Breast epithelium (tissue), 4 donors: ENCODE results near the gene LSS. TPM values are rescaled to one million over a fixed set of nuclear protein-coding genes. Genes with fewer than 3 reads are reported as not detected.
"Not testable (repeated sequence)": the region's sequence is repeated elsewhere in the genome, so short reads cannot be mapped to it uniquely, and the experiment has no call there.

Source experiments
- DNase-seq, 2 donors: peaks; one replicate each; pipeline ENCODE4 v3.0.0-alpha.2; 2019; ENCODE audit warnings: low spot score in 2 of 2
- H3K27ac ChIP-seq, 2 donors: fragments of 200-600 bp; sonication (generic) in 1 of 2; one replicate each; pipeline ENCODE4 v1.5.1; 2016 to 2019; ENCODE audit warnings: mild to moderate bottlenecking in 1 of 2
- H3K27me3 ChIP-seq, 2 donors: fragments of 200-600 bp; sonication (generic) in 1 of 2; one replicate each; pipeline versions ENCODE4 v1.5.1 to v1.6.0; 2017 to 2019; ENCODE audit warnings: control low read depth in 1 of 2, mild to moderate bottlenecking in 1 of 2
- H3K36me3 ChIP-seq: fragments of 200-600 bp; one replicate; pipeline ENCODE4 v1.5.1; 2019
- H3K4me1 ChIP-seq, 2 donors: fragments of 200-600 bp; sonication (generic); one replicate each; pipeline ENCODE4 v1.5.1; 2016 to 2019; ENCODE audit warnings: control low read depth in 1 of 2
- H3K4me3 ChIP-seq, 3 donors: fragments of 200-600 bp; sonication (generic); 1 replicate in 2 of 3; 2 replicates in 1 of 3; pipeline ENCODE4 v1.5.1; 2016 to 2019; ENCODE audit warnings: mild to moderate bottlenecking in 3 of 3, moderate library complexity in 2 of 3
- H3K9me3 ChIP-seq, 2 donors: fragments of 200-600 bp; sonication (generic) in 1 of 2; one replicate each; pipeline ENCODE4 v1.5.1; 2016 to 2019; ENCODE audit warnings: control low read depth in 1 of 2
- CTCF ChIP-seq, 3 donors: fragments of 450-650 bp; IDR thresholded peaks; one replicate each; pipeline ENCODE4 v1.5.1; 2016 to 2017; ENCODE audit warnings: antibody characterized with exemption in 3 of 3, mild to moderate bottlenecking in 3 of 3, moderate library complexity in 3 of 3
- POLR2A ChIP-seq: fragments of 450-650 bp; IDR thresholded peaks from one replicate; pipeline ENCODE4 v1.6.1; 2016; ENCODE audit warnings: antibody characterized with exemption, mild to moderate bottlenecking, moderate library complexity
- POLR2AphosphoS5 ChIP-seq, 3 donors: sonication (generic); formaldehyde crosslinking; IDR thresholded peaks; one replicate each; pipeline ENCODE4 v1.6.1; 2017; ENCODE audit warnings: antibody characterized with exemption in 3 of 3
- intact Hi-C: fragments of 100-400 bp; cut with DNase I; formaldehyde crosslinking; loops from one replicate; pipeline ENCODE4 v1.15.1; 2023; ENCODE audit warnings: low total_unique reads
- total RNA-seq, 3 donors: library from RNA; depleted of rRNA; stranded (reverse); fragments of >200 nt; gene quantifications; one replicate each; pipeline ENCODE4 v1.1.0, GENCODE V29; 2016

Gene LSS
- total RNA-seq, 3 donors from 2014 or later = 41.4 to 144 (median 56.4) TPM

- no peaks in the 10 kb centered on the region for H3K9me3 ChIP-seq
- H3K36me3 ChIP-seq = peaks cover 11% of the 10 kb centered on the region
- no peaks in the 10 kb centered on the region for H3K27me3 ChIP-seq
- H3K4me3 ChIP-seq = no peak overlapping the region
- intact Hi-C loops = no loop called here
- no peak overlapping the region for H3K27ac ChIP-seq
- TF ChIP-seq CTCF (IDR thresholded peaks at IDR 0.05) = no peak
- no peak for TF ChIP-seq POLR2AphosphoS5 (IDR thresholded peaks at IDR 0.05)
- TF ChIP-seq POLR2A = no peak
- no peak for DNase-seq
- no peaks in the 10 kb centered on the region for H3K4me1 ChIP-seq
These were observed 16.8 kb upstream of the LSS start for GRCh38 chr21:46245213-46245915.

- no peak overlapping the region for H3K27ac ChIP-seq
- H3K4me1 ChIP-seq = no peaks in the 10 kb centered on the region
- peaks cover 11% of the 10 kb centered on the region for H3K36me3 ChIP-seq
- no peak overlapping the region for H3K4me3 ChIP-seq
- no peak for DNase-seq
- TF ChIP-seq POLR2AphosphoS5 (IDR thresholded peaks at IDR 0.05) = no peak
- no peak for TF ChIP-seq POLR2A
- no peak for TF ChIP-seq CTCF (IDR thresholded peaks at IDR 0.05)
- no peaks in the 10 kb centered on the region for H3K27me3 ChIP-seq
- intact Hi-C loops = no loop called here
- H3K9me3 ChIP-seq = no peaks in the 10 kb centered on the region
These were observed 16.0 kb upstream of the LSS start for GRCh38 chr21:46244602-46245001.

GRCh38 chr21:46243960-46244361, 15.4 kb upstream of the LSS start:
- intact Hi-C loops = no loop called here
- no peak overlapping the region for H3K27ac ChIP-seq
- TF ChIP-seq CTCF (IDR thresholded peaks at IDR 0.05) (no peak), POLR2A (no peak), POLR2AphosphoS5 (IDR thresholded peaks at IDR 0.05) (no peak)
- no peaks in the 10 kb centered on the region for H3K27me3 ChIP-seq
- H3K9me3 ChIP-seq = no peaks in the 10 kb centered on the region
- no peaks in the 10 kb centered on the region for H3K4me1 ChIP-seq
- peaks cover 11% of the 10 kb centered on the region for H3K36me3 ChIP-seq
- DNase-seq = no peak
- H3K4me3 ChIP-seq = no peak overlapping the region

- Histone ChIP-seq H3K36me3 (peaks cover 11% of the 10 kb centered on the region), H3K27me3 (no peaks in the 10 kb centered on the region), H3K4me1 (no peaks in the 10 kb centered on the region), H3K27ac (no peak overlapping the region), H3K9me3 (no peaks in the 10 kb centered on the region), H3K4me3 (no peak overlapping the region)
- no peak for DNase-seq
- intact Hi-C loops = no loop called here
- TF ChIP-seq POLR2AphosphoS5 (IDR thresholded peaks at IDR 0.05) = no peak
- no peak for TF ChIP-seq POLR2A
- TF ChIP-seq CTCF (IDR thresholded peaks at IDR 0.05) = no peak
These were observed 14.8 kb upstream of the LSS start for GRCh38 chr21:46243325-46243724.

DNA sequence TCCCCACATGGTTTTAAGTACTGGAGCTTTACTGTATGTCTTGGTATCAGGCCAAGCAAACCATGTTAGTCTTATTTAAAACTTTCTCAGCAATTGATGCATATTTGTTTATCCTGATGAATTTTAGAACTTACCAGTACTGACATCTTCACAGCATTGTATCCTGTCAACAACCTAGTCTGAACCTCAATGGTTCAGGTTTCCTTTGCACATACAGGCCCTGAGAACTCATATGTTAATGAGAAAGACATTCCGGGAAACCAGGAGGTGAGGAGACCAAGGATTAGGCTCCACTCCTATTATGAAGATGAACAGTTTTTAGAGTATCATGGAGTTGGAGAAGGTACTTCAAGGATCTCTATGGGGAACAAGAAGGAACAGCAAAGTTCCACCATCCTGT, 13.0 kb upstream of the LSS start:
- DNase-seq, H3K4me3 ChIP-seq, intact Hi-C loops, H3K27me3 ChIP-seq, H3K4me1 ChIP-seq, H3K9me3 ChIP-seq, H3K27ac ChIP-seq: not testable (repeated sequence)
- H3K36me3 ChIP-seq = peaks cover 11% of the 10 kb centered on the region
